GM23248 (cell line): ENCODE measurements around the gene MYLK3. TPM values are rescaled to one million over a fixed set of nuclear protein-coding genes. Genes with fewer than 3 reads are reported as not detected.

Experiments
- DNase-seq: peaks from one replicate; pipeline ENCODE4 v3.0.0-alpha.2; 2015
- H2AFZ ChIP-seq: fragments of 200-600 bp; sonication (generic); 2 replicates; pipeline ENCODE4 v1.6.1; 2016; ENCODE audit warnings: antibody characterized with exemption
- H3F3A ChIP-seq: fragments of 200-600 bp; sonication (generic); 2 replicates; pipeline ENCODE4 v1.6.1; 2016; ENCODE audit warnings: mild to moderate bottlenecking, antibody characterized with exemption, mixed run types; ENCODE audit not compliant: insufficient read depth
- H3K27ac ChIP-seq: fragments of 200-600 bp; sonication (generic); 2 replicates; pipeline ENCODE4 v1.5.1; 2016; ENCODE audit warnings: mild to moderate bottlenecking
- H3K27me3 ChIP-seq: fragments of 200-600 bp; sonication (generic); replicated peaks from 2 replicates; pipeline ENCODE4 v1.6.1; 2016; ENCODE audit warnings: mild to moderate bottlenecking; ENCODE audit not compliant: insufficient read depth
- H3K36me3 ChIP-seq: fragments of 200-600 bp; sonication (generic); 2 replicates; pipeline ENCODE4 v1.6.1; 2016; ENCODE audit warnings: low read depth, mild to moderate bottlenecking
- H3K4me1 ChIP-seq: fragments of 200-600 bp; sonication (generic); 2 replicates; pipeline ENCODE4 v1.6.1; 2016; ENCODE audit warnings: mild to moderate bottlenecking; ENCODE audit not compliant: insufficient read depth
- H3K4me2 ChIP-seq: fragments of 200-600 bp; sonication (generic); one replicate; pipeline ENCODE4 v1.6.1; 2016; ENCODE audit warnings: mild to moderate bottlenecking; ENCODE audit not compliant: unreplicated experiment
- H3K4me3 ChIP-seq: fragments of 200-600 bp; sonication (generic); 2 replicates; pipeline ENCODE4 v1.5.1; 2016; ENCODE audit warnings: mild to moderate bottlenecking
- H3K79me2 ChIP-seq: fragments of 200-600 bp; sonication (generic); 2 replicates; pipeline ENCODE4 v1.6.1; 2016; ENCODE audit warnings: mild to moderate bottlenecking; ENCODE audit not compliant: insufficient read depth
- H3K9ac ChIP-seq: fragments of 200-600 bp; sonication (generic); 2 replicates; pipeline ENCODE4 v1.6.1; 2016; ENCODE audit warnings: mild to moderate bottlenecking
- H3K9me2 ChIP-seq: fragments of 200-600 bp; sonication (generic); 2 replicates; pipeline ENCODE4 v1.6.1; 2016; ENCODE audit warnings: mixed run types, mild to moderate bottlenecking, moderate library complexity; ENCODE audit not compliant: insufficient read depth
- H3K9me3 ChIP-seq: fragments of 200-600 bp; sonication (generic); one replicate; pipeline ENCODE4 v1.6.1; 2017; ENCODE audit warnings: low read depth
- H4K20me1 ChIP-seq: fragments of 200-600 bp; sonication (generic); 2 replicates; pipeline ENCODE4 v1.6.0; 2016; ENCODE audit not compliant: insufficient read depth
- EZH2 ChIP-seq: fragments of 200-600 bp; sonication (generic); IDR thresholded peaks from 2 replicates; pipeline ENCODE4 v1.6.1; 2018; ENCODE audit warnings: antibody characterized with exemption, mild to moderate bottlenecking; ENCODE audit not compliant: insufficient read depth, poor library complexity, severe bottlenecking
- EZH2phosphoT487 ChIP-seq: fragments of 200-600 bp; sonication (generic); IDR thresholded peaks from 2 replicates; pipeline ENCODE4 v1.6.1; 2018; ENCODE audit warnings: antibody characterized with exemption, moderate library complexity, mild to moderate bottlenecking, low read depth; ENCODE audit not compliant: insufficient read depth
- WGBS, 2 experiments: methylation state at CpG; one replicate each; pipeline ENCODE4 v1.1.6; 2015 to 2017; ENCODE audit warnings: low lambda C conversion rate in 2 of 2, low coverage in 1 of 2; ENCODE audit errors: missing lambda C conversion rate in 2 of 2; 5-methylcytosine and 5-hydroxymethylcytosine counted together
- in situ Hi-C: fragments of 300-500 bp; cut with MboI; formaldehyde crosslinking; loops from 2 replicates; pipeline ENCODE4 v1.15.0; 2020
- polyA plus RNA-seq: library from polyadenylated mRNA; unstranded; fragments of >200 nt; fragmentation: Nextera tagmentation; extraction: Ambion mirVana; gene quantifications from 2 replicates; pipeline ENCODE4 v1.2.1, GENCODE V29; 2016
- total RNA-seq: library from RNA; depleted of rRNA; stranded (reverse); fragments of >200 nt; shearing (Covaris generic); gene quantifications from 2 replicates; pipeline ENCODE4 v1.2.3, GENCODE V29; 2014

The MYLK3 gene
- total and polyA plus RNA-seq, 2 experiments from 2014 or later: not detected

DNA sequence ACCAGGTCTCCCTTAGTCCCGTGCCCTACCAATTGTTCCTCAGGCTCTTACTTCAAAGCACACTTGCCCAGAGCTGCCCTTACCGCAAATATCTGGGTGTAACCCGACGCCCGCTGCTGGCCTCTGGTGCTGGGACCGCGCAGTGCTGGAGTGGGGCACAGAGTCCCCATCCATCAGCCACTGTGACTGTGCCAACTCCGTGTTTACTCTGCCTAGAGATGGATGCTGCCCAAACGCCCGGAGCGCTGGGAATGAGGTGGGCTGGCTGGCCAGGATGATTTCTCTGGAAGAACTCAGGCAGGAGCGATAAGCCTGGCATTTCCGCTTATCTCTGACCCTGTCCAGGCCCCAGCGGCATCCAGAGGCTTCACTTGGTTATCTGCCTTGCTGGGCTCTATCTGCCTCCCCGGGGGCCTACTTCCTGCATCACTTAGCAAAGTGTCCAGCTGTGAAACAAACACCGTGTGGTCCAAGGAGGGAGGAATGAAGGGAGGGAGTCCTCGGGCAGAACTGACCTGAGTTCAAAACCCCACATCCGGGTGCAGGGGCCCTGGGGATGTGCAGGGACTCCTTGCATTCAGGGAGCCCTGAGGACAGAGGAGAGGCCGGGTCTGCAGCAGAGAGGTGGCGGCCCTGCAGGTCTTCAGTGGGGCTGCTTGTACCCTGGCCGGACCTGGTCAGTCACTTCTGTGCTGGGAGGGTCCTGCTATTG, 9.4 kb upstream of the MYLK3 start:
- Histone ChIP-seq H3K4me2 (no peak overlapping the region), H3K36me3 (no peaks in the 10 kb centered on the region), H3K4me1 (no peaks in the 10 kb centered on the region), H3K9me3 (no peaks in the 10 kb centered on the region), H4K20me1 (no peaks in the 10 kb centered on the region), H3K4me3 (no peak overlapping the region), H3K27me3 (peaks cover 25% of the 10 kb centered on the region), H3K9ac (no peak overlapping the region), H3K79me2 (no peaks in the 10 kb centered on the region), H3K27ac (no peak overlapping the region), H3K9me2 (no peaks in the 10 kb centered on the region), H3F3A (no peaks in the 10 kb centered on the region), H2AFZ (no peak overlapping the region)
- in situ Hi-C loops: no loop called here
- DNase-seq: no peak
- TF ChIP-seq EZH2phosphoT487: no peak
- TF ChIP-seq EZH2: no peak
- WGBS, 2 experiments: 29 to 34% methylated on average over 20 to 21 of the region's 21 CpGs

- Histone ChIP-seq H3K9ac (no peak overlapping the region), H3F3A (no peaks in the 10 kb centered on the region), H3K79me2 (no peaks in the 10 kb centered on the region), H3K4me3 (no peak overlapping the region), H3K9me3 (no peaks in the 10 kb centered on the region), H4K20me1 (no peaks in the 10 kb centered on the region), H2AFZ (no peak overlapping the region), H3K27me3 (peaks cover 25% of the 10 kb centered on the region), H3K27ac (no peak overlapping the region), H3K9me2 (no peaks in the 10 kb centered on the region), H3K36me3 (no peaks in the 10 kb centered on the region), H3K4me2 (no peak overlapping the region), H3K4me1 (no peaks in the 10 kb centered on the region)
- WGBS, 2 experiments: 77 to 80% methylated on average over 10 to 11 of the region's 11 CpGs
- in situ Hi-C loops: no loop called here
- DNase-seq: no peak
- no peak for TF ChIP-seq EZH2
- TF ChIP-seq EZH2phosphoT487: no peak
These were observed 8.6 kb upstream of the MYLK3 start for GRCh38 chr16:46756772-46757171.

DNA sequence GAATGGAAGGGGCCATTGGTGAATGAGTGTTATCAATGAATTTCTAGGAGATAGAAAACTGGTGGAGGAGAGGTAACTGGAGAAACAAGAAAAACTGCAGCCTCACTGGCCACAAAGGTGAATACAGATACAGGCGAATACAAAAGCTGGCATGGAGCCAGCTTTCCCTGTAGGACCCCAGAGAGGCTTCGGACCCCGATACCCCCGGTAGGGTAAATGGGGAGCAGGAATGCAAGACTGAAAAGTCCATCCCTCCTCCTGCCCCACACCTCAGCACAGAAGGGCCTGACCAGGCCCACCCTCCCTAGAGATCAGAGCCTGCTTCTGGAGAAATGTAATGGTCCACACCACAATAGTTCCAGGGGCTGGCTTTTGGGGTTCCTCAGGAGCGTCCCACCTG, 4.9 kb upstream of the MYLK3 start:
- H4K20me1 ChIP-seq: no peaks in the 10 kb centered on the region
- no peak overlapping the region for H3K4me3 ChIP-seq
- no peaks in the 10 kb centered on the region for H3K9me2 ChIP-seq
- H3K79me2 ChIP-seq: no peaks in the 10 kb centered on the region
- in situ Hi-C loops: no loop called here
- H3K4me2 ChIP-seq: no peak overlapping the region
- H2AFZ ChIP-seq: no peak overlapping the region
- H3K27ac ChIP-seq: no peak overlapping the region
- WGBS, 2 experiments: 47 to 51% methylated on average over 5 of the region's 5 CpGs
- H3K4me1 ChIP-seq: no peaks in the 10 kb centered on the region
- DNase-seq: no peak
- H3K27me3 ChIP-seq: peaks cover 6% of the 10 kb centered on the region; the same call in 1 of the 2 replicates
- no peaks in the 10 kb centered on the region for H3K9me3 ChIP-seq
- no peaks in the 10 kb centered on the region for H3K36me3 ChIP-seq
- TF ChIP-seq EZH2phosphoT487 (no peak), EZH2 (no peak)
- H3K9ac ChIP-seq: no peak overlapping the region
- no peaks in the 10 kb centered on the region for H3F3A ChIP-seq

DNA sequence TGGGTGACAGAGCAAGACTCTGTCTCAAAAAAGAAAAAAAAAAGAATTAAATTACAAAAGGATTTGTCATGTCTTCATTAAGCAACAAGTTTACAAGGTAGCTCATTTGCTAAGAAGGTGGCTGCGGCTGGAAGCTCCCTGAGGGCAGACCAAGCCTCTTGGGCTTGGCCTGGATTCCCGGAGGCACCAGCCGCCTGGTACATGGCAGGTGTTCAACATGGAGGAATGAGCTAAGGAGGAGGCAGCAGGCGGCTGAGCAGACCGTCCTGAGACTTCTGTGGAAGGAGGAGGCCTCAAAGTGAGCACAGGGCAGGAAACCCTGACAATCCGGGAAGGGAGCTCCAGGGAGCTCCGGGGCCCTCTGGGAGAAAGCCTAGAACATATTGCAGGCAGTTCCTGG, 3.2 kb upstream of the MYLK3 start:
- no peak overlapping the region for H3K4me2 ChIP-seq
- no peak for TF ChIP-seq EZH2
- no peak for TF ChIP-seq EZH2phosphoT487
- H4K20me1 ChIP-seq: no peaks in the 10 kb centered on the region
- no peak for DNase-seq
- no peaks in the 10 kb centered on the region for H3K79me2 ChIP-seq
- in situ Hi-C loops: no loop called here
- no peaks in the 10 kb centered on the region for H3K27me3 ChIP-seq
- no peaks in the 10 kb centered on the region for H3K9me3 ChIP-seq
- no peak overlapping the region for H3K4me3 ChIP-seq
- 47 to 56% methylated on average over 7 of the region's 7 CpGs for WGBS, 2 experiments
- H3K9ac ChIP-seq: no peak overlapping the region
- H3K9me2 ChIP-seq: no peaks in the 10 kb centered on the region
- no peak overlapping the region for H2AFZ ChIP-seq
- H3K27ac ChIP-seq: no peak overlapping the region
- no peaks in the 10 kb centered on the region for H3K4me1 ChIP-seq
- H3K36me3 ChIP-seq: no peaks in the 10 kb centered on the region
- no peaks in the 10 kb centered on the region for H3F3A ChIP-seq
